CD4-positive, alpha-beta T cell treated with Interleukin-10 for 1 hour (primary cell): ENCODE results near the gene TBX10.
A peak's percentile ranks its signal among the peaks of the same experiment; 100 is the strongest.
"Not testable (repeated sequence)": the region's sequence is repeated elsewhere in the genome, so short reads cannot be mapped to it uniquely, and the experiment has no call there.

ENCODE experiments used
- DNase-seq: peaks from one replicate; pipeline ENCODE4 v3.0.0-alpha.2; 2020

The TBX10 gene

DNA sequence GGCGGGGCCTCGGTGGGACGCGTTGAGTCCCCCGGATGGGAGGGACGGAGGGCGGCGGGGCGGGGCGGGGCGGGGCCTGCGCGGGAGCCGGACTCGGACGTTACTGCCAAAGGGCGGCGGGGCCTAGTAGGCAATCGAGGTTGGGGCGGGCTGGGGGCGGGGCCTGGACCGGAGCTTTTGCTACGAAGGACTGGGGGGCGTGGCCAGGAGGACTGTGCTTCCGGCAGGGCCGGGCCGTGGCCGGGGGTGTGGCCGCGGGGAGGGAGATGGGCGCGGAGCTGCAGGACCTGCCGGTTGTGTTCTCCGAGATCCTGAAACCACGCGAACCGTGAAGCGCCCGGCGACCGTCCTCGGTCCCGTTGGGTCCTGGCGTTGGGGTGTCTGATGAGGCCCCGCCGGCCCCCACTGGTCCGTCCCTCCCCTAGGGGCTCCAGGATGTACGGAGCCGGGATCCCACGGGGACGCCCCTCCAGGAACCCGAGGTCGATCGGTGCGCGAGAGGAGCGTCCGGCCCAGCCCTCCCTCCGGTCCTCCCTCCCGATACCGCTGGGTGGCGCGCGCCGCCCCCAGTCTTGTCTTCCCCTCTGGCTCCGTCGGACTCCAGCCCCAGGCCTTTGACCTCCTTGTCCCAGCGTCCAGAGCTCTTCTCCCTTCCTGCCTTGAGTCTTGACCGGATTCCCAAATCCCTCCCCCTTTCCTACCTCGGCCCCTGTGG lies 9.2 kb downstream of the TBX10 start:
- peak; percentile 96 for DNase-seq

DNA sequence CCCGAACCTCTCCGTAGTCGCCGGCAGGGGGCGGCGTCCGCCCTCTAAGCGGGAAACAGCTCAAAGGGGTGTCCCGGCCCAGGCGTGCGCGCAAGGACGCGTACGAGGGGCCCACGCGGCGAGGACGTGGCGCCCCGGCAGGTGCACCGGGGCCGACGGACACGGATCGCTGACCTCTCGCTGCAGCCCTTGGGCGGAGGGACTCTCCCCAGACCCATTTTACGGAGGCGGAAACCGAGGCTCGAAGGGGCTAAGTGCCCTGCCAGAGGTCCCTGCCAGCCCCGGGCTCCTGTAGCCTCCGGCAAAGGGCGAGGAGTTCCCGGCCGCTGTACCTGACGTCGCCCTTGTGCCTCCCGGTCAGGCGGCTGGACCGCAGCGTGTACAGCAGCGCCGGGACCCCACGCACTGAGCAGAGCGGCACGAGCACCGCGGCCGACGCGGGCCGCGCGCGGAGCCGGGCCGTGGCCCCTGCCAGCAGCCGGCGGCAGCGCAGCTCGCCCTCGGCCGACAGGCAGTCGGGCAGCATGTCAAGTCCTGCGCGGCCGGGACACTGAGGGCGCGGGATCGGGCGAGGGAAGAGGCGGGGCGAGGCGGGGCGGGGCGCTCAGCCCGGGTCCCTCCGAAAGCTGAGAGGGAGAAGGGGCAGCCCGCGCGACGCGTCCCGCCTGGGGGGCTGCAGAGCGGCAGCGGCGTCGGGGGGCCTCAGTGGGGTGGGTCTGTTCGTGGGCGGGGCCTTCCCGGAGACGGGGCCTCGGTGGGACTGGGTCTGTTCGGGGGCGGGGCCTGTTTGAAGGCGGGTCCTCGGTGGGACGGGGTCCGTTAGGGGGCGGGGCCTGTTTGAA lies 10.0 kb downstream of the TBX10 start, which contains the start of gene NUDT8:
Gene NUDT8 (minus strand): TSS at position 552 of the 842 bp plus-strand sequence. CDS start 26 bp downstream, at position 526.
- peak; percentile 89 for DNase-seq

DNA sequence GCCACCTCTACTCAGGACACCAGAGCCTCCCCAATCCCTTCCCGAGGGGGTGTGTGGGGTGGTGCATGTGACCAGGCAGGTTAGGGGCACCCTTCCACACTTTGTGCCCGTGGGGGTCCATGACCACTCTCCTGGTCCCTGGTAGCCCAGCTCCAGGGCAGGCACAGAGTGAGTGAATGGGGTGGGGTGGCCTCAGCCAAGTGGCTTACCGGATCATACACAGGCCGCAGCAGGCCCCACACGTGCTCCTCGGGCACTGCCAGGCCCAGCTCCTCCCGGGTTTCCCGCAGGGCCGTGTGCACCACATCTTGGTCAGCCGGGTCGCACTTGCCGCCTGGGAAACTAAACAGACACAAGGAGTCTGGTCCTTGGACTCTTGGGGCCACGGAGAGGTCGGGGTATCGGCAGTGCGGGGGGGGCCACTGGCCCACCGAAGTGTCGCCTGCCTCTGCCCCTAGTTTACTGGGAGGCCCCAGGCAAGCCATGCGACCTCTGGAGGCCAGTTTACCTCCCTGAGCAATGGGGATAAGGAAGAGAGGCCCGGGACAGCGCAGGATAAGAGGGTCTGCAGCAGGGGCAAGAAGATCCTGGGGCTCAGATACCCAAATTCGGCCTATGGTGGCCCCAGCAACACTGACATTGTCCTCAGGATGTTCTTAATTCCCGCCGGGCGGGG lies 10.7 kb downstream of the TBX10 start:
- no peak for DNase-seq

DNA sequence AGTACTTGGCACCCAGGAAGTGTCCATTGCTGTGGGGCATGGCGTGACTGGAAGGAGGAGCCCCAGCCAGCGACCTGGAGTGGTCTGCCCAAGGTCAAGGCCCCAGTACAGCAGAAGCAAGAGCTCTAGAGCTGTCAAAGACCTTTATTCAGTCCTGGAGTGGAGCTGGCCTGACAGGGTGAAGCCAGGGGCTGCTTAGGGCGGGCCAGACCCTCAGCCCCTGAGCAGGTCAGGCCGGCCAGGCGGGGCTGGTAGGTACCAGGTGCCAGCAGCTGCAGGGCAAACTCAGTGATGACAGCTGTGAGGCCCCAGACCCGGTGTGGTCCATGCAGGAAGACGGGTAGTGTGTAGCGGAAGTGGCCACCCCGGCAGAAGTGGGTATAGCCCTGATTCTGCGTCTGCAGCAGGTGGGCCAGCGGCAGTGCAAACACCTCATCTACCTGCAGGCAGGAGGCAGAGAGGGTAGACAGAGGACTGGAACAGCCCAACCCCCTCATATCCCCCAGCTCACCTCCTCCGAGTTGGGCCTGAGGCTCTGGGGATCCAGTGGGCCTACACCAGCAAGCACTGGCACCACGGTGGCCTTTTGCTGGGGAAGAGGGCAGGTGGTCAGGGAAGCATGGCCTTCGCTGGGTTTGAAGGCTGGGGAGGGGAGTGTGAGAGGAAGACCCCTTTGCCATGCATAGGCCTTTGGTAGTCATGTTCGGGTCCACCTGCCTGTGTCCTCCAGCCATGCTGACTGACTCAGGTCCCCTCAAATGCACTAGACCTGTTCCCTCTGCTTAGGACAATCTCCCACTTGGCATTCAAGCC lies 11.5 kb downstream of the TBX10 start:
- no peak for DNase-seq

DNA sequence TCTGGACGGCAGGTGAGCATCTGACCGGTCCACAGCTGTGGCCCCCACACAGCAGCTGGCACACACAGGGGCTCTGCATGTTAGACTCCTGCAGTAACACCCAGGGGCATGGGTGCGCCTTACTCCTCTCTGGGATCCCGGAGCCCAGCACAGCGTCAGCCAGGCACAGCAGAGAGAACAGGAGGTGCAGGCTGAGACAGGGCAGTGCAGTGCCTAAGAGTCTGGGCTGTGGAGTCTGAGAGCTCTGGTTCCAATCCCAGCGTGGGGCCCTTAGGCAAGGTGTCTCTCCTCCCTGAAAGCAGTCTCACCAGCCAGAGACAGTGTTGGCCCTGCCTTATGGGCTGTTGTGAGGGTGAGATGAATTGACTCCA lies 12.1 kb downstream of the TBX10 start:
- DNase-seq: no peak

DNA sequence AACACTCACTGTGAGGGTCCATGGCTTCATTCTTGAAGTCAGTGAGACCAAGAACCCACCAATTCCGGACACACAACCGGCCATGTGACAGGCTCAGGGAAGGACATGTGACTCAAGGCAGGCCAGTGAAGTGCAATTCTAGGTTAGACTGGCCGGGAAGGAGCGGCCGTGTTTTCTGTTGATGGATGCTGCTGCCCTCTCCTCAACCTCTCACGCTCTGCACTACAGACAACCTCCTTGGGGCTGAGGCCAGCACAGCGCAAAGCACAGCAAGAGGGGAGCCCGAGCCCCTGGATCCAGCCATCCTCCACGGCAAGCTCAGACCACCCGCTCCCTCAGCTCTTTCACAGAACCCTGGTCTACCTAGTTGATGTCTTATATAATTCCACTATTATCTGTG lies 12.6 kb downstream of the TBX10 start:
- DNase-seq: no peak

DNA sequence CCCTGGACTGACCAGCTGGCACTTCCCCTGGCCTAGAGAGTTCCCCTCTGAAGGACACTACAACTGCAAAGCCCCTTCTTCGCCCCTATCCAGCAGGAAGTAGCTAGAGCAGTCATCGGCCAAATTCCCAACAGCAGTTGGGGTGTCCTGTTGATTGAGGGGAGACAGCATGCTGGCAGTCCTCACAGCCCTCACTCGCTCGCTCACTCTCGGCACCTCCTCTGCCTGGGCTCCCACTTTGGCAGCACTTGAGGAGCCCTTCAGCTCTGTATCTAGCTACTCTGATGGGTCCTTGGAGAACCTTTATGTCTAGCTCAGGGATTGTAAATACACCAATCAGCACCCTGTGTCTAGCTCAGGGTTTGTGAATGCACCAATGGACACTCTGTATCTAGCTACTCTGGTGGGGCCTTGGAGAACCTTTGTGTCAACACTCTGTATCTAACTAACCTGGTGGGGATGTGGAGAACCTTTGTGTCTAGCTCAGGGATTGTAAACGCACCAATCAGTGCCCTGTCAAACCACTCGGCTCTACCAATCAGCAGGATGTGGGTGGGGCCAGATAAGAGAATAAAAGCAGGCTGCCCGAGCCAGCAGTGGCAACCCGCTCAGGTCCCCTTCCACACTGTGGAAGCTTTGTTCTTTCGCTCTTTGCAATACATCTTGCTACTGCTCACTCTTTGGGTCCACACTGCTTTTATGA lies 13.3 kb downstream of the TBX10 start:
- not testable (repeated sequence) for DNase-seq

DNA sequence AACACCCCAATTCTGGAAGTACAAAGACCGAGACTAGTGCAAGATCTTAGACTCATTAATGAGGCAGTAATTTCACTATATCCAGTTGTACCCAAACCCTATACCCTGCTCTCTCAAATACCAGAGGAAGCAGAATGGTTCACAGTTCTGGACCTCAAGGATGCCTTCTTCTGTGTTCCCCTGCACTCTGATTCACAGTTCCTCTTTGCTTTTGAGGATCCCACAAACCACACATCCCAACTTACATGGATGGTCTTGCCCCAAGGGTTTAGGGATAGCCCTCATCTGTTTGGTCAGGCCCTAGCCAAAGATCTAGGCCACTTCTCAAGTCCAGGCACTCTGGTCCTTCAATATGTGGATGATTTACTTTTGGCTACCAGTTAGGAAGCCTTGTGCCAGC lies 15.8 kb downstream of the TBX10 start:
- not testable (repeated sequence) for DNase-seq

DNA sequence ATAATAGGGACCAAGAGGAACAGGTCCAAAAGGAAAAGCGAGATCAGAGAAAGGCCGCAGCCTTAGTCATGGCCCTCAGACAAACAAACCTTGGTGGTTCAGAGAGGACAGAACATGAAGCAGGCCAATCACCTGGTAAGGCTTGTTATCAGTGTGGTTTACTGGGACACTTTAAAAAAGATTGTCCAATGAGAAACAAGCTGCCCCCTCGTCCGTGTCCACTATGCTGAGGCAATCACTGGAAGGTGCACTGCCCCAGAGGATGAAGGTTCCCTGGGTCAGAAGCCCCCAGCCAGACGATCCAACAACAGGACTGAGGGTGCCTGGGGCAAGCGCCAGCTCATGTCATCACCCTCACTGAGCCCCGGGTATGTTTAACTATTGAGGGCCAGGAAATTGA lies 16.7 kb downstream of the TBX10 start:
- DNase-seq: not testable (repeated sequence)

DNA sequence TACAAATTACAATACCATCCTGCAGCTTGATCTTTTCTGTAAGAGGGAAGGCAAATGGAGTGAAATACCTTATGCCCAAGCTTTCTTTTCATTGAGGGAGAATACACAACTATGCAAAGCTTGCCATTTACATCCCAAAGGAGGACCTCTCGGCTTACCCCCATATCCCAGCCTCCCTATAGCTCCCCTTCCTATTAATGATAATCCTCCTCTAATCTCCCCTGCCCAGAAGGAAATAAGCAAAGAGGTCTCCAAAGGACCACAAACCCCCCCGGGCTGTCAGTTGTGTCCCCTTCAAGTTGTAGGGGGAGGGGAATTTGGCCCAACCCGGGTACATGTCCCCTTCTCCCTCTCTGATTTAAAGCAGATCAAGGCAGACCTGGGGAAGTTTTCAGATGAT lies 17.6 kb downstream of the TBX10 start:
- not testable (repeated sequence) for DNase-seq

DNA sequence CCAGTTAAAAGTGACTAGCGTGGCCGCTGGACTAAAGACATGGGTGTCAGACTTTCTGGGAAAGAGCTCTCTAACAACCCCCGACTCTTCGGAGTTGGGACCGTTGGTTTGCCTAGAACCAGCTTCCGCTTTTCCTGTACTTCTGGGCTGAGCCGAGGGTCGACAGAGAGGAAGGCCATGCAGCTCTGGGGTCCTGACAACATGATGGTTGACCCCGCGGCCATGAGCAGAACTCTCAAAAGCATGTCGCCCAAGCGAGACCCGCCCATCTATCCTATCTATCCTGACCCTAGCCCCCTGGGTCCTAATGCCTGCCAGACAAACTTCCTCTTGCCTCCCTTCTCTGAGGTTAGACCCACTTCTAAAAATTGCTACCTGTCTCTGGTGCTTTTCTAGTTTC lies 18.9 kb downstream of the TBX10 start:
- not testable (repeated sequence) for DNase-seq

DNA sequence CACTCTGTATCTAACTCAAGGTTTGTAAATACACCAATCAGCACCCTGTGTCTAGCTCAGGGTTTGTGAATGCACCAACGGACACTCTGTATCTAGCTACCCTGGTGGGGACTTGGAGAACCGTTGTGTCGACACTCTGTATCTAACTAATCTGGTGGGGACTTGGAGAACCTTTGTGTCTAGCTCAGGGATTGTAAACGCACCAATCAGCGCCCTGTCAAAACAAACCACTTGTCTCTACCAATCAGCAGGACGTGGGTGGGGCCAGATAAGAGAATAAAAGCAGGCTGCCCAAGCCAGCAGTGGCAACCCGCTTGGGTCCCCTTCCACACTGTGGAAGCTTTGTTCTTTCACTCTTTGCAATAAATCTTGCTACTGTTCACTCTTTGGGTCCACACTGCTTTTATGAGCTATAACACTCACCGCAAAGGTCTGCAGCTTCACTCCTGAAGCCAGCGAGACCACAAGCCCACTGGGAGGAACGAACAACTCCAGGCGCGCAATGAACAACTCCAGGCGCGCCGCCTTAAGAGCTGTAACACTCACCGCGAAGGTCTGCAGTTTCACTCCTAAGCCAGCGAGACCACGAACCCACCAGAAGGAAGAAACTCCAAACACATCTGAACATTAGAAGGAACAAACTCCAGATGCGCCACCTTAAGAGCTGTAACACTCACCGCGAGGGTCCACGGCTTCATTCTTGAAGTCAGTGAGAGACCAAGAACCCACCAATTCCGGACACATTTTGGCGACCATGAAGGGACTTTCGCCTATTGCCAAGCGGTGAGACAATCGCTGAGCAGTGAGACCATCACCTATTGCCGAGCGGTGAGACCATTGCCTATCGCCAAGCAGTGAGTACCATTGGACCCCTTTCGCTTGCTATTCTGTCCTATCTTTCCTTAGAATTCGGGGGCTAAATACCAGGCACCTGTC lies 19.6 kb downstream of the TBX10 start:
- not testable (repeated sequence) for DNase-seq

DNA sequence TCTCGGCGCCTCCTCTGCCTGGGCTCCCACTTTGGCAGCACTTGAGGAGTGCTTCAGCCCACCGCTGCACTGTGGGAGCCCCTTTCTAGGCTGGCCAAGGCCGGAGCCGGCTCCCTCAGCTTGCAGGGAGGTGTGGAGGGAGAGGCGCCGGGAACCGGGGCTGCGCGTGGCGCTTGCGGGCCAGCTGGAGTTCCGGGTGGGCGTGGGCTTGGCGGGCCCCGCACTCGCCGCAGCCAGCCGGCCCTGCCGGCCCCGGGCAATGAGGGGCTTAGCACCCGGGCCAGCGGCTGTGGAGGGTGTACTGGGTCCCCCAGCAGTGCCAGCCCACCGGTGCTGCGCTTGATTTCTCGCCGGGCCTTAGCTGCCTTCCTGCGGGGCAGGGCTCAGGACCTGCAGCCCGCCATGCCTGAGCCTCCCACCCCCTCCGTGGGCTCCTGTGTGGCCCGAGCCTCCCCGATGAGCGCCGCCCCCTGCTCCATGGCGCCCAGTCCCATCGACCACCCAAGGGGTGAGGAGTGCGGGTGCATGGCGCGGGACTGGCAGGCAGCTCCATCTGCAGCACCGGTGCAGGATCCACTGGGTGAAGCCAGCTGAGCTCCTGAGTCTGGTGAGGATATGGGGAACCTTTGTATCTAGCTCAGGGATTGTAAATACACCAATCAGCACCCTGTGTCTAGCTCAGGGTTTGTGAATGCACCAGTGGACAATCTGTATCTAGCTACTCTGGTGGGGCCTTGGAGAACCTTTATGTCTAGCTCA lies 20.5 kb downstream of the TBX10 start:
- DNase-seq: not testable (repeated sequence)

DNA sequence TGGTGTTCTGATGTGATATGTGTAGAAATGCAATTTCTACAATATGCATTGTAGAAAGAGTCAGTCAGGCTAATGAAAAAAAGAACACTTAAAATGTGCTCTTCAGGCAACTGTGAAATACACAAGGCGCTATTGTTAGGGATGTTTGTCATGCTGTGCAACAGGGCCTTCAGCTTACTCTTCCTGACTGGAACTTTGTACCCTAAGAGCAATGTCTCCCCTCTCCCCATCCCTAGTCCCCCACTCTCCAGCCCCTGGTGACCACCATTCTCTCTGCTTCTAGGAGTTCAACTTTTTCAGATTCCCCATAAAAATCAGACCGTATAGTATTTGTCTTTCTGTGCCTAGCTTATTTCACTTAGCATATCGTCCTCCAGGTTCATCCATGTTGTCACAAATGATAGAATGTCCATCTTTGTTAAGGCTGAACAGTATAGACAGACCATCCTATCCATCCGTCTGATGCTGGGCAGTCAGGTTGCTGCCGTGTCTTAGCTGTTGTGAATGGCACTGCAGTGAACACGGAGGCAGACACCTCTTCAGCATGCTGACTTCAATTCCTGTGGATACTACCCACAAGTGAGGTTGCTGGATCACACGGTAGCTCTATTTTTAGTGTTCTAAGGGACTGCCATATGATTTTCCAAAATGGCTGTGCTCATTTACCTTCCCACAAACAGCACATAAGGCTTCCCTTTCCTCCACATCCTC lies 22.2 kb downstream of the TBX10 start:
- no peak for DNase-seq

DNA sequence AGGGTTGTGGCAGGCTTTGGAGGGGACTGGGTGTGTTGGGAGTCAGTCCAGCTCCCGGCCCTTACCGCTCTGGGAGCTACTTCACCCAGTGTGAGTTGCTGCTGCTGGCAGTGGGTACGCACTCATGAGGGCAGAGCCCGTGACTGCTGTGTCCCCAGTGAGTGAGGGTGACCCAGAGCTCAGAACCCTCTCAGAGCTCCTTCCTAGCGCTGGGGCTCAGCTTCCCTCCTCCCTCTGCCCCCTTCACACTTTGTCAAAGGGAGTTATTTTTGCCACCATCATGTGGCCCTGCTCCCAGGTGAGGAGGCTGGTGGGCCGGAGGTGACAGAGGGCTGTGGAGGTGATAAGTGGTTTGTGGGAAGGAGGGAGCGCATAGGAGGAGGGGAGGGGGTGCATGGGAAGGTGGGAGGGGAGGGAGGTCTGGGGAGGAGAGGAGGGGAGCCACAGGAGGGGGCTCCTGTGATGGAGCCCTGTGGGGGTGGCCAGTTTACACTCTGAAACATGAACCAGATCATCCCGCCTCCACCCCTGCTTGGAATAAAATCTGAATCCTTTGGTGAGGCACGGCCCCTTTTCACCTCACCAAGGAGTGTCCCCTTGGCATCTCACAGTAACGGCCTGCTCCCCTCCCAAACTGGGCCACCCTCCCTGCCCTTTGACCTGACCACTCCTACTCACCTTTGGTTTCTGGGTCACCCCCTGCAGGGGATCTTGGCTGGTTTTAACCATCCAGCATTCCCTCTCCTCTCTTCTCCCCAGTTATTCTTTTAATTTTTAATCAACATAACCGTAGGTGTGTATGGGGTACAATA lies 22.9 kb downstream of the TBX10 start:
- no peak for DNase-seq

DNA sequence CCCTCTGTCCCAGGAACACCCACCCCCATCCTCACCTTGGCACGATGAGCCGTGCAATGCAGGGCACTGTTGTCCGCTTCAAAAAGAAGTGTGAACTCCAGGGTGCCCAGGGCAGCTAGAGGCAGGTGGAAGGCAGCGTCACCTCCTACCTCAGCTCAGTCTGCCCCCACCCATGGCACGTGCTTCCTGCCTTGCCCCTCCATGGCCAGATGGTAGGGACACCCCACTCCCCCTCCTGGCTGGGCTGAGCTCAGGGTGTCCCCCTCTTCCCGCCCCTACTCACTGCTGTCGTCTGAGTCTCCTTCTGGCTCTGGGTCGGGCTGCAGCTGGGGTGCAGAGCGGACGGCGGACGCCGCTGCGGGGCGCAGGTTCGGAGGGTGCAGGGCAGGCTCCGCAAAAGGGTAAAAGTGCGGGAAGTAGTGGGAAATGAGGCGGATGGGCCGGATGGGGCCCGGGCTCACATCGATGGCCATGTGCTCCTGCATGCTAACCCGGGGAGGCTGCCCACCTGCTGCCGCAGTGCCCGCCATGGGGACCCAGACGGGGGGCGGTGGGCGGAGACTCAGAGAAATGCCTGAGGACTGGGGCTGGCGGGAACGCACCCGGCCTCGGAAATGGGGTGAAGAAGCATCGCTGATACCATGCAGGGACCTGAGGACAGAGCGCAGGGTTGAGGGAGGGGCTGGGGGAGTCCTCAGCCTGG lies 23.7 kb downstream of the TBX10 start:
- peak; percentile 39 for DNase-seq
